Measurements from ENCODE around the gene ELFN2. TPM values are rescaled to one million over a fixed set of nuclear protein-coding genes. Genes with fewer than 3 reads are reported as not detected.
"Not testable (repeated sequence)": the region's sequence is repeated elsewhere in the genome, so short reads cannot be mapped to it uniquely, and the experiment has no call there.

ELFN2 gene
- total RNA-seq, 2 experiments from 2014 or later: 0.28 to 0.38 TPM

DNA sequence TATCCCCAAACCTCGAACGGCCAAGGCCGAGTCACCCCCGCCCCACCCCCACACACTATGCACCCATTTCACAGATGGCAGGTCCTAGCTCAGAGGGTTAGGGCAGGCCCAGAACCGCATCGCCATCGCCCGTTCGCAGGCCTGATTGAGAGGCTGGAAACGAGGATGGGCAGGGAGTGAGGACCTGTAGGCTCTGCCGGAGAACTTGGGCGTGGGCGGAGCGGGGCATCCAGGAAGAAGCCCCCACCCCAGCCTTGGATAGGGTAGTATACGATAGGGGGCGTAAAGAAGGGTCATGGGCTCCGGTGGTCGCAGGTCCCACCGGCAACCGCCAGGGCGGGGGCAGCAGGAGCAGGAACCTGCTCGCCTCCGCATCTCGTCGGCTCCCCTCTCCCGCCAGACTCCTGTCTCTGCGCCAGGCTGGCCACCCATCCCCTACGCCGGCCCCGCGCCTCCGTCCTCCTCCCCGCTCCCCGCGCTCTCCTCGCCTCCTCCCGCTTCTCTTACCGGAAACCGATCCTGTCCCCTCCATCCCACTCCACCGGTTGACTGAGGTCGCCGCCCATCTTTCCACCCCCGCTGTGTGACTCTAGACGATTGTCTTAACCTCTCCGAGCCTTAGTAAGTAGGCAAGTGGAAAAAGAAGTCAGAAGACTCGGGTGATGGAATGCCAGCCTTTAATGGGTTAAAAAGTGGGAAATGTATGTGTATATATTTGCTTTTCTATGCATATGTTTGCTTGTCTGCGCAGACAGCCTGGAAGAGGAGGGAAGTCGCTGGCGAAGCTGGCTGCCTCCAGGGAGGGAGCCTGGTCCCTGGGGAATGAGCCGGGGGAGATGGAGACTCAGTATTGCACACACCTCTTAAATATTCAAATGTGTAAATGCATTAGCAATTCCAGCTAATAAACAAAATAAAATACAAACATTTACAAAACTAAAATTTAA lies 92.1 kb downstream of the ELFN2 start:
- H3K4me1 Mint-ChIP-seq: peaks cover 9% of the 10 kb centered on the region
- ChIA-PET POLR2A (no interaction called here), CTCF (interaction anchor here (0.9 to 1.5 kb wide), 3 partner anchors 95 to 232 kb away, joined by 3 read pairs; no protein-coding TSS in a partner anchor)
- H3K36me3 Mint-ChIP-seq (ENCODE audit: low read depth): no peaks in the 10 kb centered on the region
- no peaks in the 10 kb centered on the region for H3K9me3 Mint-ChIP-seq
- no peak overlapping the region for H3K27ac Mint-ChIP-seq
- DNase-seq: no peak
- H3K27me3 Mint-ChIP-seq: peaks cover 58% of the 10 kb centered on the region
- no peak overlapping the region for H3K4me3 Mint-ChIP-seq

DNA sequence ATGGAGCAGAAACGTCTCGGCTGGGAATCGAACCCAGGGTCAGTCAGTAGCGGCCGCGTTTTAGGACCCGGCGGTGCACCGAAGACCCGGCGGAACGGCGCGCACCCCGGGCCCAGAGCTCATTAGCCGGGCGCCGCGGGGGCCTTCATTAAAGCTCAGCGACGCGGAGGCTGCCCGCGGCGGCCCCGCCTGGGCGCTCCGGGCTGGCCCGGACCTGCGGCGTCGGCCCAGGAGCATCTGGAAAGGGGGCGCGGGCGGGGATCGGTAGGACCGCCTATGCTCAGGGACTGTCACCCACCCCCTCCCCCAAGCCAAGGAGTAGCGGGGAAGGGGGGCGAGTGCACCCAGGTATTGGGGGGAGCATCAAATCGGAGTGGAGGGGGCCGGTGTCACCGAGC lies 92.8 kb downstream of the ELFN2 start:
- H3K27ac Mint-ChIP-seq: no peak overlapping the region
- POLR2A ChIA-PET: no interaction called here
- peaks cover 63% of the 10 kb centered on the region for H3K27me3 Mint-ChIP-seq
- H3K4me1 Mint-ChIP-seq: peaks cover 9% of the 10 kb centered on the region
- CTCF ChIA-PET: interaction anchor here (0.9 to 1.5 kb wide), 3 partner anchors 122 to 233 kb away, joined by 3 read pairs; no protein-coding TSS in a partner anchor
- no peaks in the 10 kb centered on the region for H3K36me3 Mint-ChIP-seq (ENCODE audit: low read depth)
- no peaks in the 10 kb centered on the region for H3K9me3 Mint-ChIP-seq
- no peak for DNase-seq
- no peak overlapping the region for H3K4me3 Mint-ChIP-seq

DNA sequence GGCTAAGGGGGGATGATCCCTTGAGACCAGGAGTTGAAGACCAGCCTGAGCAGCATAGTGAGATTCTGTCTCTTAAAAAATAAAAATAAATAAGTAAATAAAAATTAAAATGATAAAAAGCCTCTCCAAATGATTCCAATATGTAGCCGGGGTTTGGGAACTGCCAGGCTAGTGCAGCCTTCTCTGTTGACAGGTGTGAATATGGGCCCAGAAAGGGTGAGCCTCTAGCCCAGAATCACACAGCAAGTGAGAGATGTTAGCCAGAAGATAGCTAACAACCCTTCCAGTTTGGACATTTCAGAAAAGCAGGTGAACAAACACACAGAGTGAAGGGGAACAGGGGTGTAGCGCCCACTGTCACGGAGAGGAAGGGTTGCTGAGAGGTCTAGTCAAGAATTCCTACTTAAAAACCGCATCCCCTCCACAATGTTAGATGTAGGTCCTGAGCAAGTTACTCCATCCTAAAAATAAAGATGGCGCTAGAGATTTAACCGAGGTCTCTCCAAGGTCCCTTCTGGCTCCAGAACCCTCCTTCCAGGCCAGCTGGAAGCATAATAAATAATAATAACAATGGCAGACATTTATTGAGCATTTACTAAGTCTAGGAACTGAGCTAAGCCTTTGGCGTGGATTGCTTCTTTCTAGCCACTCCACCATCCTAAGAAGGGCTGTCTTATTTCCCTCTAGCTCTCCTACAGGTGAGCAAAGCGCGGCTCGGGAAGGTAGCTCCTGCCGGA lies 93.4 kb downstream of the ELFN2 start:
- Mint-ChIP-seq H3K27ac (no peak overlapping the region), H3K9me3 (no peaks in the 10 kb centered on the region), H3K27me3 (peaks cover 67% of the 10 kb centered on the region), H3K36me3 (ENCODE audit: low read depth) (no peaks in the 10 kb centered on the region), H3K4me3 (no peak overlapping the region), H3K4me1 (peaks cover 9% of the 10 kb centered on the region)
- DNase-seq: no peak
- CTCF ChIA-PET: interaction anchor here (0.9 to 1.5 kb wide), 3 partner anchors 123 to 234 kb away, joined by 3 read pairs; no protein-coding TSS in a partner anchor
- POLR2A ChIA-PET: no interaction called here

DNA sequence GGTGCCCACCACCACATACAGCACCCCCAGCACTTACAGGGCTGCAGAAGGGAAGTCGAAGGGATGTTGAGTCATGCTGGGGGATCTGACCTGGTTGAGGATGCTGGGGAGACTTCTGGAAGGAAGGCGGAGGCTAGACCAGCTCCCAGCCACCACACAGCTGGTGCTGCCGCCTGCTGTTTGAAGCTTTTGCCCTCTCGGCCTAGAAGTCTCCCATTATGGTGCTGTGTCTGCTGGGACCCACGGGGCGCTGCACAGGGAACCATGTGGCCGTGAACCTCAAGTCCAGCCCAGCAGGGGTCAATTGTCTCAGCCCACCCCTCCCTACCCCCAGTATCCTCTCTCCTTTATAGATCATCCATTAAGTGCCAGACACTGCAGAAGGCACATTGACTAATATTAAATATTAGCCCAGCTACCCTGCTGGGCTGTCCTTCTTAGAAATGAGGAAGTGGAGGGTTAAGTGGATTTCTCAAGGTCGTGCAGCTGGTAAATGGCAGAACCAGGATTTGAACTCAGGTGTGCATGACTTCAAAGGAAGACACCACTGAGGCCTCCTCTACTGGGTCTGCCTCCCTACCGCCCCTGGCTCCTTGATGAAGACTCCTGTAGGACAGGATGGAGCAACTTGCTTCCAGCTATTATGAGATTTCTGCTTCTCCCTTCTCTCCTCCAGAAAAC lies 95.3 kb downstream of the ELFN2 start:
- ChIA-PET POLR2A (interaction anchor here (0.9 kb wide), 1 partner anchor 8 kb away, joined by 3 read pairs; no protein-coding TSS in a partner anchor), CTCF (interaction anchor here (0.9 to 1.2 kb wide), 4 partner anchors 16 to 532 kb away, joined by 3 read pairs; no protein-coding TSS in a partner anchor)
- Mint-ChIP-seq H3K27me3 (peaks cover 71% of the 10 kb centered on the region), H3K4me3 (no peak overlapping the region), H3K36me3 (ENCODE audit: low read depth) (no peaks in the 10 kb centered on the region), H3K4me1 (peaks cover 9% of the 10 kb centered on the region), H3K9me3 (no peaks in the 10 kb centered on the region), H3K27ac (no peak overlapping the region)
- DNase-seq: no peak

DNA sequence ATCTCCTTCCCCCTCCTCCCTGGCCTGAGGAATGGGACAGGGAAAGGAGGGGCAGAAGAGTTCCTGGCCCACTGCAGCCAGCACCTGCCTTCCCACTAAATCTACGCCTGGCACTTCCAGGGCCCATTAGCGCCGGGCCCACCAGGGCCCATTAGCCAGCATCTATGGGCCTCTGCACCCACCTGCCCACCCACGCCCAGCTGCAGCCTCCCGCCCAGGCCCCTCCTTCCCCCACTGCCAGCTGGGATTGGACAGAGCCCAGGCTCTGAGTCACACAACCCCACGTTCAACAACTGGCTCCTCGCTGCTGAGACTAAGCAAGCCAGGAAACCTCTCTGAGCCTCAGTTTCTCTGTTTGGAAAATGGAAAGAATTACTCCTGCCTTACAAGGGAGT lies 96.2 kb downstream of the ELFN2 start:
- CTCF ChIA-PET: interaction anchor here (0.9 to 1.2 kb wide), 3 partner anchors 15 to 533 kb away, joined by 3 read pairs; no protein-coding TSS in a partner anchor
- H3K27me3 Mint-ChIP-seq: peaks cover 70% of the 10 kb centered on the region
- no peaks in the 10 kb centered on the region for H3K9me3 Mint-ChIP-seq
- DNase-seq: no peak
- no peak overlapping the region for H3K27ac Mint-ChIP-seq
- POLR2A ChIA-PET: interaction anchor here (0.9 kb wide), 1 partner anchor 9 kb away, joined by 3 read pairs; no protein-coding TSS in a partner anchor
- H3K4me3 Mint-ChIP-seq: no peak overlapping the region
- H3K36me3 Mint-ChIP-seq (ENCODE audit: low read depth): no peaks in the 10 kb centered on the region
- H3K4me1 Mint-ChIP-seq: peaks cover 9% of the 10 kb centered on the region

DNA sequence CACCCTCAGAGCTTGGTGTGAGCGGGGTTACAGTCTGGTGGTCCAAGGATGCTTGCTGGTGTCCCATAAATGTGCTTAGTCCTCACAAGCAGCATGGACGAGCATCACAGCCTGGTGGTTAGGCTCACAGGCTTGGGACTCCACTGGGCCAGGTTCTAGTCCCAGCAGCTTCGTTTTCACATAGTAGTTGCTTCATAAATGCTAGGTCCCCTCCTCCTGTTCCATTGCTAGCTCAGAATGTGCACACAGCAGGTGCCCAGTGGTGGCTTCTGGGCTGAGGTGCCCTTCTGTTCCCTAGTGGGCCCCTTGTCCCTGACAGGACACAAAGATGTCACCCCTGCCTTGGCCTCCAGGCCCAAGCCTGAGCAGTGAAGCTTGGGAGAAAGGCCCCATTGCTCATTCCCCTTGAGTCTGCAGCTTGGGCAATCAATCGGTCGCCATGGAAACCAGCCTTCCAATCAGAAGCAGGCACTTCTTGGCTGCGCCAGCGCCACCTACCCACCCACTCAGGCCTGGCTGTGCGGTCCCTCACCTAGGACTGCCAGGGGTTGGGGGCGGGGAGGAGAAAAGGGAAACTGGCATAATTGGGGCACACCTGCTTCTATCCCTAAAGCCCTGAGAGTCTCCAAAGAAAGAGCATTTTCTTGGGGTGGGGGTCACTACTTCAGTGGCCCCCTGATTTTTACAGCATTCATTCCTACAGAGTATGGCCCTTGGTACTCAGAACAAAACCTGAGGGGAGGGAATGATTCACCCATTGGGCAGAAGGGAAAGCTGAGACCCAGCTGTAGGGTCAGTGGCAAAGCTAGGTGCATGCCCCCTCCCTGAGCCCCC lies 96.9 kb downstream of the ELFN2 start:
- Mint-ChIP-seq H3K4me3 (no peak overlapping the region), H3K27me3 (peaks cover 66% of the 10 kb centered on the region), H3K27ac (no peak overlapping the region), H3K36me3 (ENCODE audit: low read depth) (no peaks in the 10 kb centered on the region), H3K4me1 (peaks cover 9% of the 10 kb centered on the region), H3K9me3 (no peaks in the 10 kb centered on the region)
- DNase-seq: peak; percentile 59
- ChIA-PET CTCF (interaction anchor here (0.8 to 1.2 kb wide), 3 partner anchors 14 to 236 kb away, joined by 3 read pairs; no protein-coding TSS in a partner anchor), POLR2A (no interaction called here)

DNA sequence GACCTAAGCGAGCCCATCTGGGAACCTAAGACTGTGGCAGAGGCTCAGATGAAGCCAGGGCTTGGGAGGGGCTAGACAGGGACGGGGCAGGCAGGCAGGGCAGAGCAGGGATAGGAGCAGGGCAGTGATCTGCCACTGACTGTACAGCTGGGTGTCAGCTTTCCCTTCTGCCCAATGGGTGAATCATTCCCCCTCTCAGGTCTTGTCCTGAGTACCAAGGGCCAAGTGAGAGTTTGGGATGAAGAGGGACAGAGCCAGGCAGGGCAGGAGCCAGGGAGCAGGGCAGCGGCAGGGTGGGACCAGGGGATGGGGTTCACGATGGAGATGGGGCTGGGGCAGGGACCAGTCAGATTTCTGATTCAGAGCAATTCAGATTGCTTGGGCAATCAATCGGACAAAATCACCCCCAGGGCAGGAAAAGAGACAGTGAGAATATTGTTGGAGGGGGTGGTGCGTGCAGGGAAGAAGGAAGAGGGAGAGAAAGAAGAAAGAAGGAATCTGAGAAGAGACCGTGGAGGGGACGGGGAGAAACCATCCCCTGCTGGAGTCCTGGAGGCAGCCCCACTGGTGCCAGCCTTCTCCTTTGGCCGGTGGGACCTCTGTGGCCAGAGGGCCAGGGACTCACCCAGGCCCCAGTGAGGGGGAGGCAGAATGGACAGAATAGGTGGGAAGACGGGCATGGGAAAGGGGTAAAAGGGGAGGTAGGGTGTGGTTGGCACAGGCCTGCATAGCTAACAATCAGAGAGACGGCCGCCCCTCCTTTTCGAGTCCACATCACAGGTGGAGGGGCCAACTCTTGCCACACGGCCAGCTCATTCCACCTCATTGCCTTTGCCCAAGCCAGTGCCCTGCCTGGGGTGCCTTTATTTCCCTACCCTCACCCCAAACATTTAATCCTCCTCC lies 97.8 kb downstream of the ELFN2 start:
- no peaks in the 10 kb centered on the region for H3K9me3 Mint-ChIP-seq
- ChIA-PET POLR2A (no interaction called here), CTCF (interaction anchor here (0.6 to 1.2 kb wide), 3 partner anchors 13 to 69 kb away, joined by 3 read pairs; no protein-coding TSS in a partner anchor)
- H3K4me1 Mint-ChIP-seq: peaks cover 7% of the 10 kb centered on the region
- DNase-seq: no peak
- no peak overlapping the region for H3K4me3 Mint-ChIP-seq
- H3K27me3 Mint-ChIP-seq: peaks cover 65% of the 10 kb centered on the region
- no peak overlapping the region for H3K27ac Mint-ChIP-seq
- H3K36me3 Mint-ChIP-seq (ENCODE audit: low read depth): no peaks in the 10 kb centered on the region

DNA sequence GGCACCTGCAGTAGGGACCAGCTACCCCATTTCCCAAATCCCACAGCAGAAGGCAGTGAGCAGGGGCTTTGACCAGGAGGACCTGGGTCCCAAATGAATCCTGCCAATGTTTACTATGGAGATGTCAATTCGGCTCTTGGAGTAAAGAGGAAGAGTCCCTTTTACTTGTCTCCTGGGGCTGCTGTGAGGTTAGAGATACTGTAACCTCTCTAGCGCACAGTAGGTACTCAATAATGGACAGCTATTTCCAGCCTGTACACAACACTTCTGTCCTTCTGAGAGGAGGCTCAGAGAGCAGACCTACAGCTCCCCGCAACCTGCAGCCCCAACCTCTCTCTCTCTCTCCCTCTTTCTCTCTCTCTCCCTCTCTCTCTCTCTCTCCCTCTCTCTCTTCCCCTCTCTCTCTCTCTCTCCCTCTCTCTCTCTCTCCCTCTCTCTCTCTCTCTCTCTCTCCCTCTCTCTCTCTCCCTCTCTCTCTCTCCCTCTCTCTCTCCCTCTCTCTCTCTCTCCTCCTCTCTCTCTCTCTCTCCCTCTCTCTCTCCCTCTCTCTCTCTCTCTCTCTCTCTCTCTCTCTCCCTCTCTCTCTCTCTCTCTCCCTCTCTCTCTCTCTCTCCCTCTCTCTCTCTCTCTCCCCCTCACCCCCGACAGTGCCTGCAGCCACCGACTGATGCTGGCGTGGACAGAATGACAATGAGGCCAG lies 98.6 kb downstream of the ELFN2 start:
- H3K4me1 Mint-ChIP-seq; H3K27ac Mint-ChIP-seq; H3K36me3 Mint-ChIP-seq (ENCODE audit: low read depth); POLR2A ChIA-PET; H3K4me3 Mint-ChIP-seq; H3K9me3 Mint-ChIP-seq; DNase-seq; CTCF ChIA-PET: not testable (repeated sequence)
- peaks cover 66% of the 10 kb centered on the region for H3K27me3 Mint-ChIP-seq

DNA sequence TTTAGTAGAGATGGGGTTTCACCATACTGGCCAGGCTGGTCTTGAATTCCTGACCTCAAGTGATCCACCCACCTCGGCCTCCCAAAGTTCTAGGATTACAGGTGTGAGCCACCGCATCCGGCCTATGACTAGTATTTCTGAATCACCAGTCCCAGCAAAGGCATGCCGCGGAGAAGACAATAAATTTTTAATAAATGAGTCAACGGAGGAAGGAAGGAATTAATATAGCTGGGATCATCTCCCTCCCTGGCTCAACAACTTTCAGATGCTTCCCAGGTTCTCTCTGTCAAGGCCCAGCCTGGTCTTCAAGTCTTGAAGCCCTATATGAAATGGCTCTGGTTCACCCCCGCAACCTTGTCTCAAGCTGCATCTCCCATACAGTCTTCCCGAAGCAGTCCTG lies 99.3 kb downstream of the ELFN2 start:
- ChIA-PET POLR2A (no interaction called here), CTCF (no interaction called here)
- peaks cover 4% of the 10 kb centered on the region for H3K4me1 Mint-ChIP-seq
- peaks cover 66% of the 10 kb centered on the region for H3K27me3 Mint-ChIP-seq
- no peak for DNase-seq
- H3K4me3 Mint-ChIP-seq: no peak overlapping the region
- no peak overlapping the region for H3K27ac Mint-ChIP-seq
- H3K36me3 Mint-ChIP-seq (ENCODE audit: low read depth): no peaks in the 10 kb centered on the region
- H3K9me3 Mint-ChIP-seq: no peaks in the 10 kb centered on the region

DNA sequence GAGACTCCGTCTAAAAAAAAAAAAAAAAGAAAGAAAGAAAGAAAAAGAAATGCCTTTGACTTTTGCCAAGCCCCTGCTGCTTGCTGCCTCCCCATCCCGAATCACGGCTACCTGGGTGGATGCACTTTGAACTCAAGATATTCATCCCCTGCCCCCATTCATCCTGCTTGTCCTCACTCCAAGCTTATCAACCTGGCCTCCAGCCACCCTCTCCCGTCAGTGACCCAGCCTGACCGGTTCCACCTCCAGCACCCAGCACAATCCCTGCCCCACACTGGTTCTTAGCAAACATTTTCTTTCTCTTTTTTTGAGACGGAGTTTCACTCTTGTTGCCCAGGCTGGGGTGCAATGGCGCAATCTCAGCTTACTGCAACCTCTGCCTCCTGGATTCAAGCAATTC lies 100.6 kb downstream of the ELFN2 start:
- Mint-ChIP-seq H3K27ac (no peak overlapping the region), H3K4me1 (peaks cover 4% of the 10 kb centered on the region), H3K4me3 (no peak overlapping the region), H3K9me3 (no peaks in the 10 kb centered on the region), H3K36me3 (ENCODE audit: low read depth) (no peaks in the 10 kb centered on the region), H3K27me3 (peaks cover 64% of the 10 kb centered on the region)
- DNase-seq: no peak
- ChIA-PET POLR2A (no interaction called here), CTCF (no interaction called here)

DNA sequence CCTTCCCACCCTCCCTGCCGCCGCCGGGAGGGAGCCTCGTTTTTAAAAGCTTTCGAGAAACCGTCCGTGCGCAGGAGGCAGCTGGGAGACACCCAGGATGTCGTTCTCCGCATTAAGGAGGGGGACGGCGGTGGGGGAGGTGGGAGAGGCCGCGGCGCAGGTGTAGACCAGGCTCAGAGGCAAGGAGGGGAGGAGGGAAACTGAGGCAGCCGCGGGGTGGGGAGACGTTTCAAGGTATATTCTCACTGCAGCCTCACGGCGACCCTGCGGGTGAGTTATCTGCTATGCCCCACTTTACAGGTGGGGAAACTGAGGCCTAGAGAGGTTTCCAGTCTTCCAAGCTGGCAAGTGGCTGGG lies 102.3 kb downstream of the ELFN2 start:
- H3K4me3 Mint-ChIP-seq: no peak overlapping the region
- no peaks in the 10 kb centered on the region for H3K4me1 Mint-ChIP-seq
- peaks cover 61% of the 10 kb centered on the region for H3K27me3 Mint-ChIP-seq
- H3K27ac Mint-ChIP-seq: no peak overlapping the region
- ChIA-PET POLR2A (interaction anchor here (0.9 kb wide), 1 partner anchor 15 kb away, joined by 3 read pairs; no protein-coding TSS in a partner anchor), CTCF (no interaction called here)
- no peaks in the 10 kb centered on the region for H3K9me3 Mint-ChIP-seq
- H3K36me3 Mint-ChIP-seq (ENCODE audit: low read depth): no peaks in the 10 kb centered on the region
- DNase-seq: no peak
